ENCODE data around the gene OR7C2. TPM values are rescaled to one million over a fixed set of nuclear protein-coding genes. Genes with fewer than 3 reads are reported as not detected.
"Not testable (repeated sequence)": the region's sequence is repeated elsewhere in the genome, so short reads cannot be mapped to it uniquely, and the experiment has no call there.

Gene OR7C2
- total RNA-seq: not detected

DNA sequence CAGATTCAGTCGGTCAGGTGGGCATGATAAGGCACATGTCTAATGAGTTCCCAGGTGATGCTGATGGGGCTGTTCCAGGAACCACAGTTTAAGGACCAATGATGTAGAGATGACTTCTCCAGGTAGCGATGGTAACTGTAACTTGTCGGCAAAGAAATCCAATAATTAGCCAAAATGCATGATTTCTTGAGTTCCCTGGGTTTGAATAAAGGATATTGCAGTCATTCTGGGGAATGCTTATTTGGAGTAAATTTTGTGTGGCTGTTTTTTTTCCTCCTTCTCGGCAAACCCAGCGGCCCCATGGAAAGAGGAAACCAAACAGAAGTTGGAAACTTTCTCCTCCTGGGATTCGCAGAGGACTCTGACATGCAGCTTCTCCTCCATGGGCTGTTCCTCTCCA lies at the start of gene OR7C2:
Gene OR7C2 (plus strand): TSS at position 301 of the 400 bp plus-strand sequence. CDS start 0 bp downstream, at position 301.
- DNase-seq (ENCODE audit: low spot score): no peak

DNA sequence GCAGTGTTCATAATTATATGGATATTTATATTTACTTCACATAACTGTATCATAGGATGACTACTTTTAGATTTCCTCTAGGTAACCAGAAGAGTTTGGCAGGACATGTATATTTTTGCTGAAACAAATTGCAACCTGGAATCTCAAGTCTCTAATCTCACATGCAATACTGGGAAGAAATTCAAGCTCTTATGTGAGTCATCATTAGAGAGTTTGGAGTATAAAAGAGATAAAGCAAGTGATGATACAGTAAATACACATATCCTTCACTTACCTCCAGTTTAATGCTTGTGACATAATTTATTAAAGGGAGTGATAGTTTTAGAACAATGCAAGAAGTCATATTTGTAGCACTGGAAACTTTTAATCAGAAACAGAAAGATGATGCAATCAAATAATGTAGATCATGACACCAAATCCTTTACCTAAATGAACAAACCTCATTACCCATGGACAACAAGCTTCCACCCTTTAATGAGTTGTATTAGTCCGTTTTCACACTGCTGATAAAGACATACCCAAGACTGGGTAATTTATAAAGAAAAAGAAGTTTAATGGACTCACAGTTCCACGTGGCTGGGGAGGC lies 39.5 kb upstream of the OR7C2 start:
- DNase-seq (ENCODE audit: low spot score): no peak

DNA sequence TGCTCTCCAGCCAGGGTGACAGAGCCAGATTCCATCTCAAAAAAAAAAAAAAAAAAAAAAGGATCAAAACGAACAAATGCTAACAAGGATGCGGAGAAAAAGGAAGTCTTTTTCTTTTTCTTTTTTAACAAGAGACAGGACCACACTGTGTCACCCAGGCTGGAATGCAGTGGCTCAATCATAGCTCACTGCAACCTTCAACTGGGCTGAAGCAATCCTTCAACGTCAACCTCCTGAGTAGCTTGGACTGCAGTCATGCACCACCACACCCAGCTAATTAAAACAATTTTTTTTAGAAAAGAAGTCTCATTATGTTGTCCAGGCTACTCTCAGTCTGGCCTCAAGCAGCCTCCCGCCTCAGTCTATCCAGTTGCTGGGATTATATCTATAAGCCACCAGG lies 34.6 kb upstream of the OR7C2 start:
- DNase-seq (ENCODE audit: low spot score): no peak

- no peak for DNase-seq (ENCODE audit: low spot score)
Measured at GRCh38 chr19:14915116-14915515, 26.2 kb upstream of the OR7C2 start.

DNA sequence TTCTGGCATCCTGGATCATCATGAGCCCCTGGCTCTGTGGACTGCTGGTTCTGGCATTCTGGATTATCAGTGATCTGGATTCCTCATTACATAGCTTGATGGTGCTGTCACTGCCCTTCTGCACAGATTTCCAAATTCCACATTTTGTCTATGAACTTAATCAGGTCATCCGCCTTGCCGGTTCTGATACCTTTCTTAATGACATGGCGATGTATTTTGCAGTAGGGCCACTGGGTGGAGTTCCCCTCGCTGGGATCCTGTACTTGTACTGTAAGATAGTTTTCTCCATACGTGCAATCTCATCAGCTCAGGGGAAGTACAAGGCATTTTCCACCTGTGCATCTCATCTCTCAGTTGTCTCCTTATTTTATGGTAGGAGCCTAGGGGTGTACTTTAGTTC lies 24.4 kb upstream of the OR7C2 start:
- no peak for DNase-seq (ENCODE audit: low spot score)

DNA sequence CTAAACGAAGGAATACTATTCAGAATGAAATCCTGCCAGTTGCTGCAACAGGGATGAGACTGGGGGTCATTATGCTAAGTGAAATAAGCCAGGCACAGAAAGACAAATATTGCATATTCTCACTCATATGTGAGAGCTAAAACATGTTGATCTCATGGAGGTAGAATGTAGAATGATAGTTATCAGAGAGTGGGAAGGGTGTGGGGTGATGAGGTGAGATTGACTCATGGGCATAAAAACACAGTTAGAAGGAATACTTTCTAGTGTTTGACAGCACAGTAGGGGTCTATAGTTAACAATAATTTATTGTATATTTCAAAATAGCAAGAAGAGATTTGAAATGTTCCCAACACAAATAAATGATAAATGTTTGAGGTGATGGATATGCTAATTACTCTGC lies 7.8 kb upstream of the OR7C2 start:
- no peak for DNase-seq (ENCODE audit: low spot score)

DNA sequence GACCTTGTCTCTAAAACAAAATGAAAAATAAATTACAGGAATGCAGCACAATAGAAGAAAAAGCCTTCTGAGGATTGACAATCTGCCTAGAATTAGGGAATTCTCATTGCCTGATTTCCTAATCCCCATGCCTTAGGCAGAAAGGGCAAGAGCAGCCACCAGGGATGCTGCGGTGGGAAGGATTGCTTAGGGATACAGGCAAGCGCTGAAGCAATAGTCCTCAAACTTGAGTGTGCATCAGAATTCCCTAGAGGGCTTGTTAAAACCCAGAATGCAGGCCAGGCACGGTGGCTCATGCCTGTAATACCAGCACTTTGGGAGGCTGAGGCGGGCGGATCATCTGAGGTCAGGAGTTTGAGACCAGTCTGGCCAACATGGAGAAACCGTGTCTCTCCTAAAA lies 1.0 kb upstream of the OR7C2 start:
- no peak for DNase-seq (ENCODE audit: low spot score)

DNA sequence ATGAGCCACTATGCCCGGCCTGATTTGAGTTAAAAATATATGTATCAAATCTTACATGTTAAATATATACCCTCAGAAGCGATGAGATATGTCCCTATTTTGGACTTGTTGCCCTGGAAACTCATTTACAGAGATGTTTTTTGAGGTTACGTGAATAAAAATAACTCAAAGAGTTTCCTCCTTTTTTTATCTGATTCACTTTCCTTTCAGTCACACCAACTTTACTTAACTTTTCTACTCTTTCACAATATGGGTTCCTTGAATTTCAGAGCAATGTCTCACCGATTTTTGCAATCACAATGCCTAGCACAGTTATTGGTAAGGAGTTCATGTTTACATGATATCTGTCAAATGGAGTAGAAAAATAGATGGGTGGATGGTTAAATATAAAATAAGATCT lies 2.3 kb downstream of the OR7C2 start:
- DNase-seq (ENCODE audit: low spot score): no peak

- DNase-seq (ENCODE audit: low spot score): no peak
Measured at GRCh38 chr19:14944456-14944855, 3.2 kb downstream of the OR7C2 start.

DNA sequence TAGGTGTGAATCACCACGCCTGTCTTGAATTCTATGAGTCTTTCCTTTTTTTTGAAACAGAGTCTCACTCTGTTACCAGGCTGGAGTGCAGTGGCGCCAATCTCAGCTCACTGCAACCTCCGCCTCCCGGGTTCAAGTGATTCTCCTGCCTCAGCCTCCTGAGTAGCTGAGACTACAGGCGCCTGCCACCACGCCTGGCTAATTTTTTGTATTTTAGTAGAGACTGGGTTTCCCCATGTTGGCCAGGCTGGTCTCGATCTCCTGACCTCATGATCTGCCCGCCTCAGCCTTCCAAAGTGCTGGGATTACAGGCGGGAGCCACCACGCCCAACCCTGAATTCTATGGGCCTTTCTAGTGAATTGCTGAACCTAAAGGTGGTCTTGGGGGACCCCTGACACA lies 8.1 kb downstream of the OR7C2 start:
- not testable (repeated sequence) for DNase-seq (ENCODE audit: low spot score)

DNA sequence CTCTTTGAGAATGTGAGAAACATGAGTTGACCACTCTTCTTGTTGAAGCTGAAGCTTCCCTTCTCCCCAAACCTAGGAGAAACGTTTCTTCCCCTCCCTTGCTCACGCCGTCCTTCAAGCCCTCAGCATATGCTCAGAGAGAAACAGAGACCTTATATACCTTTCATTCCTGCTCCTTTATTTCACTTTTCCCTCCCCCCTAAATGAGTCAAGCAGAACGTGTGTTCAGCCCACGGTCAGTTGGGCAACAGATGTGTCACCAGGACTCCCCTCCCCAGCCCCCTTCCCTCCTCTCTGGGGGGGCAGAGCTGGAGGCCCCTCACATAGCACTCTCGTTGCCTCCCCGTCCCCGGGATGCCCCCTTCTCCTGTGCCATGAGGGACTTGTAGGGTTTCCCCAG lies 8.6 kb downstream of the OR7C2 start:
- no peak for DNase-seq (ENCODE audit: low spot score)

DNA sequence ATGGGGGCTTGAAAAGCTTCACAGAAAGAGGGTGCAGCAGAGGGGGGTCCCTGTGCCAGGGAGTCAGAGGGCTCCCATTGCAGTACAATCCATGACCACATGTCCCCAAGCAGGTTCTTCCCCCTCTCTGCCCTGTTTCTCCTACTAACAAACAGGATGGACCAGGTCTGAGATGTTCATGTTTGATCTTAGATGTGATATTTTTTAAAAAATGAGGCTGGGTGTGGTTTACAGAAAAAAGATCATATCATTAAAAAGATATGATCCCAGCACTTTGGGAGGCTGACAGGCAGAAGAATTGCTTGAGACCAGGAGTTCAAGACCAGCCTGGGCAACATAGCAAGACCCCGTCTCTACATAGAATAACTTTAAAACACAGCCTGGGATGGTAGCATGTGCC lies 9.1 kb downstream of the OR7C2 start:
- no peak for DNase-seq (ENCODE audit: low spot score)

- no peak for DNase-seq (ENCODE audit: low spot score)
Measured at GRCh38 chr19:14952767-14953166, 11.5 kb downstream of the OR7C2 start.

GRCh38 chr19:14954071-14954655 lies 12.9 kb downstream of the OR7C2 start:
- DNase-seq (ENCODE audit: low spot score): no peak

DNA sequence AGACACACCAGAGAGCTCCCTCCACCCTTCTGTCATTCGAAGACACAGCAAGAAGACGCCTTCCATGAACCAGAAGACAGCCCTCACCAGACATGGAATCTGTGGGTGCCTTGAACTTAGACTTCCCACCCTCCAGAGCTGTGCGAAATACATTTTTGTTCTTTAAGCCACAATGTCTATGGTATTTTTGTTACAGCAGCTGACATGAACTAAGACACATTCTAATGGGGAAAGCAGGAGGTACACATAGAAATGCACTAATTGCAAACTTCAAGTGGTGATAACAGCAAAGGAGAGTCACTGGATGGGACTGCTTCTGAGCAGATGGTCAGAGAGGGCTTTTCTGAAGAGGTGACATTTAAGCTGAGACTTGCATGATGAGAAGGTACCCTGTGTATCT lies 16.2 kb downstream of the OR7C2 start:
- DNase-seq (ENCODE audit: low spot score): no peak

GRCh38 chr19:14959263-14959662 lies 18.0 kb downstream of the OR7C2 start:
- DNase-seq (ENCODE audit: low spot score): no peak

DNA sequence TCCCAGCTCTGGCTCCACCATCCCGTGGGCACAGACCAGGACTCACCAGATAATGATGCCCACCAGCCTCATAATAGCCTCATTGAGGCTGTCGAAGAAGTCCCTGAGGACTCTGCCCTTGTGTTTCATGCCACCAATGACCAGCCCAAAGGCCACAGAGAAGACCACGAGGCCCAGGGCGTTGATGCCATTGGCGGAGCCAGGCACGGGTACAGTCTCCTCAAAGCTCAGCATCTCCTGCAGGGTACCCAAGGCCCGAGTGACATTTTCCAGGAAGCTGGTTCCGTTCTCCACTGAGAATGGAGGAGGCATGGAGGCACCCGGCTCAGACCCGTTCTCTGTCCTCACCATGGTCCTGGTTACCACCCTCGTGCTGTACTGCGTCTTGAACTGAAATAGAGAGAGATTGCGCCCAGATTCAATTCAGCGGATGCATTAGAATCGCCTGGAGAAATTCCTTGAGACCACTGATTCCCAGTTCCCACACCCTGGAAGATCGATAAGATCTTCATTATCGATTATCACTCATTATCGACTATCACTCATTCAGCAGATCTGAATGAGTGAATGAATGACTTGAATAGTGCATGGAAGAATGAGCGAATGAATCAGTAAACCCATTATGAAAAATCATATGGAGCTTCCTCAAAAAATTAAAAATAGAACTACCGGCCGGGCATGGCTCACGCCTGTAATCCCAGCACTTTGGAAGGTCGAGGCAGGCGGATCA lies 20.8 kb downstream of the OR7C2 start:
- DNase-seq (ENCODE audit: low spot score): no peak

DNA sequence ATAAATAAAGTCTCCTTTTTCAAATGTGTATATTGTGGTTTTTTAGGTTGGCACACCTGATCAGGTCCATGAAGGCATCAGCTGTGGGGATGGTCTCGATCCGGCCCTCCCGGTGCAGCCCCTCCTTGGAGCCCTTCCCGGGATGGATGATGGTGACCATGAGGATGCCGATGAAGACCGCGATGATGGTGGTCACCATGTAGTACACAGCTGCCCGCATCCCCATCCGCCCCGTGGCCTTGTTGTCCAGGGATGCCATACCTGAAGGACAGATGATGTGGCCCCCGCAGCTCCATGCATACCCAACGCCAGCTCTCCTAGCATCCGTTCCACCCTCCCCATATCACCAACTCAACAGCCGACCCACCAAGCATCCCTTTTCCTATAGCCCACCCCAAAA lies 27.0 kb downstream of the OR7C2 start:
- no peak for DNase-seq (ENCODE audit: low spot score)

DNA sequence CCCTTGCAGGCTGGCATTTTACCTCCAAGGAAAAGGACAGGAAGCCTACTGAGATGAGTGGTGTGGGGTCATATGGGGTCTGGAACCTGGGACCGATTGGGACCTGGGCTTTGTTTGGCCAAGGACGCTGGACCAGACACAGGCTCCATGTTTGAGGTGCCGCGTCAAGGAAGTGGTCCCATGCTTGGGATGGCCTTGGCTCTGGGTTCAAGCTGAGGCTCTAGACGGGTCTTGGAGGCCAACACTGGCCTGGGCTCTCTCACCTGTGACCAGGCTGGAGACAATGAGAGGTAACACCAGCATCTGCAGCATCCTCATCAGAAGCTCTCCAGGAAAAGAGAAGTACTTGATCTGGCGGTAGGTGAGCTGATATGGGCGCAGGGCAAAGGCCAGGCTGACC lies 30.2 kb downstream of the OR7C2 start:
- no peak for DNase-seq (ENCODE audit: low spot score)

- no peak for DNase-seq (ENCODE audit: low spot score)
Measured at GRCh38 chr19:14972676-14973075, 31.4 kb downstream of the OR7C2 start.

DNA sequence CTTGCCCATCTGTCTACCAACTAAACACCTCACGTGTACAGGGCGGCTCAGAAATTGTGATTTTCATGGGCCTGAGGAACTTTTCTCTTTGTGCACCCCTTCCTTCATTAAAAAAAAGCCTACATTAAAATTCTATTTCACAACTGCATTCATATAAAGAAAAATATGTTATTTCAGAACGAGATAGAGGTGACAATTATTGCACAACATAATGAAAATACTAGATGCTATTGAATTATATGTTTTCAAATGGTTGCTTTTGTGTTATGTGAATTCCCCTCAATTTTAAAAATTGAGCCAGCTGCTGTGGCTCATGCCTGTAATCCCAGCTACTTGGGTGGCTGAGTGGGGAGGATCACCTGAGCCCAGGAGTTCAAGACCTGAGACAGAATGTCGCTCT lies 33.2 kb downstream of the OR7C2 start:
- no peak for DNase-seq (ENCODE audit: low spot score)

DNA sequence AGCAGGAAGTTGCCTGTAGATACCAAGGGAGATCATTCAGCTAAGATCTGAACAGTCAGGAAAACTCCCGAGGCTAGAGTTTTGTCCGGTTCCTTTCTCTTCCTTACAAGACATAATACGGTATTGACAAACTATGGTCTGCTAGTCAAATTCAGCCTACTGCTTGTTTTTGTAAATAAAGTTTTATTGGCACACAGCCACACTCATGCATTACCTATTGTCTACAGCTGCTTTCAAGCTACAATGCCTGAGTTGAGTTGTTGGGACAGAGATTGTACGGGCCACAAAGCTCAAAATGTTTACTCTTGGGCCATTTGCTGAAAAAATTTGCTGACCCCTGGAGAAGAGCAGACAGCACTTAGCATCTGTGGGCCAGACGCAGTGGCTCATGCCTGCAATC lies 35.8 kb downstream of the OR7C2 start:
- DNase-seq (ENCODE audit: low spot score): no peak

GRCh38 chr19:14978161-14978776 lies 37.0 kb downstream of the OR7C2 start:
- no peak for DNase-seq (ENCODE audit: low spot score)
